ENCODE data around the gene SGCD. TPM values are rescaled to one million over a fixed set of nuclear protein-coding genes. Genes with fewer than 3 reads are reported as not detected.

Gene SGCD
- total RNA-seq, 4 donors from 2014 or later = 12.4 to 17.8 (median 13.4) TPM

GRCh38 chr5:156471893-156472292, 144.9 kb downstream of the SGCD start:
- Histone ChIP-seq H3K27me3 (no peaks in the 10 kb centered on the region), H3K27ac (no peak overlapping the region), H3K4me3 (no peak overlapping the region), H3K36me3 (no peaks in the 10 kb centered on the region), H3K9me3 (no peaks in the 10 kb centered on the region), H3K4me1 (peaks cover 0 to 33% (median 9%) of the 10 kb centered on the region in 4 donors)
- TF ChIP-seq CTCF (IDR thresholded peaks at IDR 0.05) = no peak
- TF ChIP-seq POLR2A (IDR thresholded peaks at IDR 0.05) = no peak
- TF ChIP-seq EP300 (IDR thresholded peaks at IDR 0.05) = no peak
- WGBS, 2 donors = 92 to 94% methylated on average over 3 of the region's 3 CpGs
- DNase-seq (ENCODE audit: low spot score in 2 of 2) = no peak

GRCh38 chr5:156473269-156473908, 146.4 kb downstream of the SGCD start:
- H3K27ac ChIP-seq = peak overlapping the region in 1 of 4 donors; percentile 63
- 49 to 51% methylated on average over 7 of the region's 7 CpGs for WGBS, 2 donors
- TF ChIP-seq CTCF (IDR thresholded peaks at IDR 0.05) = no peak
- TF ChIP-seq POLR2A (IDR thresholded peaks at IDR 0.05) = no peak
- TF ChIP-seq EP300 (IDR thresholded peaks at IDR 0.05) = no peak
- H3K27me3 ChIP-seq = no peaks in the 10 kb centered on the region
- H3K36me3 ChIP-seq = no peaks in the 10 kb centered on the region
- DNase-seq (ENCODE audit: low spot score in 2 of 2) = no peak
- H3K4me1 ChIP-seq = peaks cover 0 to 42% (median 9%) of the 10 kb centered on the region in 4 donors
- H3K9me3 ChIP-seq = no peaks in the 10 kb centered on the region
- H3K4me3 ChIP-seq = no peak overlapping the region

- Histone ChIP-seq H3K4me3 (no peak overlapping the region), H3K9me3 (no peaks in the 10 kb centered on the region), H3K27me3 (no peaks in the 10 kb centered on the region), H3K27ac (peak overlapping the region in 1 of 4 donors; percentile 63), H3K36me3 (no peaks in the 10 kb centered on the region), H3K4me1 (peaks cover 0 to 42% (median 9%) of the 10 kb centered on the region in 4 donors)
- no peak for TF ChIP-seq EP300 (IDR thresholded peaks at IDR 0.05)
- TF ChIP-seq POLR2A (IDR thresholded peaks at IDR 0.05) = no peak
- no peak for TF ChIP-seq CTCF (IDR thresholded peaks at IDR 0.05)
- 72 to 84% methylated on average over 5 of the region's 5 CpGs for WGBS, 2 donors
- no peak for DNase-seq (ENCODE audit: low spot score in 2 of 2)
Measured at GRCh38 chr5:156474251-156474650, 147.3 kb downstream of the SGCD start.

GRCh38 chr5:156475182-156476157, 148.5 kb downstream of the SGCD start:
- peak overlapping the region in 2 of 4 donors; percentile 36 to 63 for H3K27ac ChIP-seq
- peaks cover 0 to 42% (median 9%) of the 10 kb centered on the region in 4 donors for H3K4me1 ChIP-seq
- no peaks in the 10 kb centered on the region for H3K36me3 ChIP-seq
- WGBS, 2 donors = 37 to 48% methylated on average over 4 of the region's 4 CpGs
- no peaks in the 10 kb centered on the region for H3K27me3 ChIP-seq
- no peak overlapping the region for H3K4me3 ChIP-seq
- H3K9me3 ChIP-seq = no peaks in the 10 kb centered on the region
- TF ChIP-seq CTCF (IDR thresholded peaks at IDR 0.05) = no peak
- no peak for TF ChIP-seq EP300 (IDR thresholded peaks at IDR 0.05)
- TF ChIP-seq POLR2A (IDR thresholded peaks at IDR 0.05) = no peak
- DNase-seq (ENCODE audit: low spot score in 2 of 2) = peak in 1 of 2 donors; percentile 17

GRCh38 chr5:156476158-156476551, 149.2 kb downstream of the SGCD start:
- DNase-seq (ENCODE audit: low spot score in 2 of 2) = no peak
- Histone ChIP-seq H3K4me3 (no peak overlapping the region), H3K27ac (peak overlapping the region in 2 of 4 donors; percentile 36 to 63), H3K4me1 (peaks cover 0 to 42% (median 9%) of the 10 kb centered on the region in 4 donors), H3K27me3 (no peaks in the 10 kb centered on the region), H3K36me3 (no peaks in the 10 kb centered on the region), H3K9me3 (no peaks in the 10 kb centered on the region)
- TF ChIP-seq CTCF (IDR thresholded peaks at IDR 0.05) (no peak), EP300 (IDR thresholded peaks at IDR 0.05) (no peak), POLR2A (IDR thresholded peaks at IDR 0.05) (no peak)
- WGBS, 2 donors = 55 to 60% methylated on average over 3 of the region's 3 CpGs
